NCI-H1694 treated with DMSO at 0.1 percent for 48 hours (cell line): ENCODE measurements around the gene COMMD1.

Source experiments
- DNase-seq: peaks from one replicate; lab custom pipeline; 2025; lab: John Stamatoyannopoulos, UW

The COMMD1 gene

GRCh38 chr2:62180975-62181374 is 275.5 kb downstream of the COMMD1 start:
- DNase-seq, result no peak

DNA sequence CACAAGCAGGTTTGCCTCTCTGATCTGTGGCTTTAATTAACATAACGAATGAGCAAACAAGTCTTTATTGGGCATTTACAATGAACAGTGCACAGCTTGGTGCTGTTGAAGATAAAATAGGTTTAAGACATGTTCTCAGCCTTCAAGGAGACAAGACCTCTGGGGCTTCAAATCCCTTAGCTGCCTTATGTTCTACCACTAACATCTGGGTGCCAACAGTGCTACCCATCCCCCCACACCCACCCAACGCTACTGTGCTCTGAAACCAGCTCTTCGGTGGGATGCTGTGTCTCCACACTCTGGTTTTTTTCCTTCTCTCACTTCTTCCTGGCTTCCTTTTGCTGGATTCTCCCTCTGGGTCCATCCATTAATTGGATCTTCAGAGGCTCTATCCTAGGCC is 276.4 kb downstream of the COMMD1 start:
- DNase-seq, result no peak

- no peak for DNase-seq
Measured at GRCh38 chr2:62184512-62185230, 279.2 kb downstream of the COMMD1 start.
